Ishikawa (cell line): Measurements from ENCODE around the gene TFCP2L1.

Experiments used
- CEBPB ChIP-seq: IDR thresholded peaks from 2 replicates; pipeline ENCODE4 v1.6.1; 2012
- CREB1 ChIP-seq: IDR thresholded peaks from 2 replicates; pipeline ENCODE4 v1.6.1; 2012; ENCODE audit warnings: low read depth
- EGR1 ChIP-seq: IDR thresholded peaks from 2 replicates; pipeline ENCODE4 v1.6.1; 2012
- EP300 ChIP-seq: IDR thresholded peaks from 2 replicates; pipeline ENCODE4 v1.6.1; 2012; ENCODE audit warnings: borderline replicate concordance
- FOXM1 ChIP-seq: IDR thresholded peaks from 2 replicates; pipeline ENCODE4 v1.6.1; 2012; ENCODE audit warnings: low read depth, borderline replicate concordance
- NFIC ChIP-seq: IDR thresholded peaks from 2 replicates; pipeline ENCODE4 v1.6.1; 2012
- RAD21 ChIP-seq: IDR thresholded peaks from 2 replicates; pipeline ENCODE4 v1.6.1; 2012; ENCODE audit warnings: low read depth
- TAF1 ChIP-seq: IDR thresholded peaks from 2 replicates; pipeline ENCODE4 v1.6.1; 2012; ENCODE audit warnings: low read depth, mild to moderate bottlenecking
- TCF12 ChIP-seq: IDR thresholded peaks from 2 replicates; pipeline ENCODE4 v1.6.1; 2012; ENCODE audit warnings: low read depth
- TEAD4 ChIP-seq: IDR thresholded peaks from 2 replicates; pipeline ENCODE4 v1.6.1; 2012
- YY1 ChIP-seq: IDR thresholded peaks from 2 replicates; pipeline ENCODE4 v1.6.1; 2012; ENCODE audit warnings: low read depth
- ZBTB7A ChIP-seq: IDR thresholded peaks from 2 replicates; pipeline ENCODE4 v1.6.1; 2012; ENCODE audit warnings: low read depth
- TF ChIP-seq, protein P1 (sequence below): IDR thresholded peaks from 2 replicates; pipeline ENCODE4 v1.6.1; 2012
- TF ChIP-seq, protein P2 (sequence below): IDR thresholded peaks from 2 replicates; pipeline ENCODE4 v1.6.1; 2012; ENCODE audit warnings: low read depth, mild to moderate bottlenecking
- TF ChIP-seq, protein P3 (sequence below): IDR thresholded peaks from 2 replicates; pipeline ENCODE4 v1.6.1; 2012

The TFCP2L1 gene

DNA sequence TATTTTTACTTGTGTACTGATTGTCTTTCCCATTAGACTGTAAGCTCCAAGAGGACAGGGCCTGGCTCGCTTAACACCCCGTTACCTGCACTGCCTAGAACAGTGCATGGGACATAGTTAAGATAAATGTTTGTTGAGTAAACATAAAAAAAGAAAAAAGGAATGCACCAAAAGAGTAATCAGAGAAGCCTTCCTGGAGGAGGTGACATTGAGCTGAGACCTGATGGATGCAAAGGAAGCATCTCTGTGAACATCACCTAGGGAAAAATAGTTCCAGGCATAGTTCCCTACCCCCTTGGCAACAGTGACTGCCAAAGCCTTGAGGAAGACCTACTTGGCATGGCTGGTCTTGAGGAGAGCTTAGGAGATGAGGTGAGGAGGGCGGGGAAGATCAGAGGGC lies 924 bp upstream of the TFCP2L1 start:
- TF ChIP-seq TEAD4: no peak
- TF ChIP-seq CEBPB: no peak
- TF ChIP-seq ZBTB7A: no peak
- TF ChIP-seq YY1: no peak
- TF ChIP-seq FOXM1: no peak
- no peak for TF ChIP-seq RAD21
- TF ChIP-seq, protein P1, sequence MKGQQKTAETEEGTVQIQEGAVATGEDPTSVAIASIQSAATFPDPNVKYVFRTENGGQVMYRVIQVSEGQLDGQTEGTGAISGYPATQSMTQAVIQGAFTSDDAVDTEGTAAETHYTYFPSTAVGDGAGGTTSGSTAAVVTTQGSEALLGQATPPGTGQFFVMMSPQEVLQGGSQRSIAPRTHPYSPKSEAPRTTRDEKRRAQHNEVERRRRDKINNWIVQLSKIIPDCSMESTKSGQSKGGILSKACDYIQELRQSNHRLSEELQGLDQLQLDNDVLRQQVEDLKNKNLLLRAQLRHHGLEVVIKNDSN: no peak
- no peak for TF ChIP-seq CREB1
- TF ChIP-seq EGR1: no peak
- TF ChIP-seq TAF1: no peak
- TF ChIP-seq NFIC: no peak
- no peak for TF ChIP-seq TCF12
- TF ChIP-seq, protein P2, sequence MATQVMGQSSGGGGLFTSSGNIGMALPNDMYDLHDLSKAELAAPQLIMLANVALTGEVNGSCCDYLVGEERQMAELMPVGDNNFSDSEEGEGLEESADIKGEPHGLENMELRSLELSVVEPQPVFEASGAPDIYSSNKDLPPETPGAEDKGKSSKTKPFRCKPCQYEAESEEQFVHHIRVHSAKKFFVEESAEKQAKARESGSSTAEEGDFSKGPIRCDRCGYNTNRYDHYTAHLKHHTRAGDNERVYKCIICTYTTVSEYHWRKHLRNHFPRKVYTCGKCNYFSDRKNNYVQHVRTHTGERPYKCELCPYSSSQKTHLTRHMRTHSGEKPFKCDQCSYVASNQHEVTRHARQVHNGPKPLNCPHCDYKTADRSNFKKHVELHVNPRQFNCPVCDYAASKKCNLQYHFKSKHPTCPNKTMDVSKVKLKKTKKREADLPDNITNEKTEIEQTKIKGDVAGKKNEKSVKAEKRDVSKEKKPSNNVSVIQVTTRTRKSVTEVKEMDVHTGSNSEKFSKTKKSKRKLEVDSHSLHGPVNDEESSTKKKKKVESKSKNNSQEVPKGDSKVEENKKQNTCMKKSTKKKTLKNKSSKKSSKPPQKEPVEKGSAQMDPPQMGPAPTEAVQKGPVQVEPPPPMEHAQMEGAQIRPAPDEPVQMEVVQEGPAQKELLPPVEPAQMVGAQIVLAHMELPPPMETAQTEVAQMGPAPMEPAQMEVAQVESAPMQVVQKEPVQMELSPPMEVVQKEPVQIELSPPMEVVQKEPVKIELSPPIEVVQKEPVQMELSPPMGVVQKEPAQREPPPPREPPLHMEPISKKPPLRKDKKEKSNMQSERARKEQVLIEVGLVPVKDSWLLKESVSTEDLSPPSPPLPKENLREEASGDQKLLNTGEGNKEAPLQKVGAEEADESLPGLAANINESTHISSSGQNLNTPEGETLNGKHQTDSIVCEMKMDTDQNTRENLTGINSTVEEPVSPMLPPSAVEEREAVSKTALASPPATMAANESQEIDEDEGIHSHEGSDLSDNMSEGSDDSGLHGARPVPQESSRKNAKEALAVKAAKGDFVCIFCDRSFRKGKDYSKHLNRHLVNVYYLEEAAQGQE: no peak
- TF ChIP-seq, protein P3, sequence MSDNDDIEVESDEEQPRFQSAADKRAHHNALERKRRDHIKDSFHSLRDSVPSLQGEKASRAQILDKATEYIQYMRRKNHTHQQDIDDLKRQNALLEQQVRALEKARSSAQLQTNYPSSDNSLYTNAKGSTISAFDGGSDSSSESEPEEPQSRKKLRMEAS: no peak
- TF ChIP-seq EP300: no peak

DNA sequence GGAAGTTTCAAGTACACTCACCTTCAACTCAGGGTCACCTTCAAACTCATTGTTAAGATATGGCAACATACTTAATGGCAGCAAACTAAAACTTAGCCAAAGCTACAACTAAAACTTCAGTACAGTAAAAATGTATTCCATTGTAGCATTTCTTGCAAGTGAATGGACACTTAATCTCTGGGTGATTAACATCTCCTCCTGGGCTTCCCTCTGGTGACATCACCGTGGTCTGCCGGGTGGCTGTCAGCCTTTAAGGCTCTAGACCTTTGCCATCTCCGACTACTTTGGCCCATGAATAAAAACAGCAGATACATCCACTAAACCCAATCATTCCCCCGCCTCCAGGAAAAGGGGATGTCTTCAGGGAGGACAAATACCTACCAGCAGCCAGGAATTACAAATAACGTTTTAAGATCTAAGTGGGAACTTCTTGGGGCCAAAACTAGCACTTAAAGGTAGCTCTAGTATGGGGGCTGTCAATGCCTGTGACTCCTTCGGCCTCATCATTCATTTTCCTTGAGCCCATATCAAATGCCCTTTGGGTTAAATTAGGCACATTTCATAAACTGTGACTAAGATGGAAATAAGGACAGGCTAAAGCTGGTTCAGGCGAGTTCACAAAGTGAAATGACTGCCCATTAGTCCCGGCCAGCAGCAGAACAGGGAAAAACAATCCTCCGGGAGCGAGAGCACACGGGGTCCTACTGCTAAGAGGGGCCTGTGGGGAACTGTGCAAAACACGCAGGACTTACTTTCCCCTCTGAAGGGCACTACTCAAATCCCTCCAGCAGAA lies 1.1 kb downstream of the TFCP2L1 start:
- TF ChIP-seq RAD21: no peak

DNA sequence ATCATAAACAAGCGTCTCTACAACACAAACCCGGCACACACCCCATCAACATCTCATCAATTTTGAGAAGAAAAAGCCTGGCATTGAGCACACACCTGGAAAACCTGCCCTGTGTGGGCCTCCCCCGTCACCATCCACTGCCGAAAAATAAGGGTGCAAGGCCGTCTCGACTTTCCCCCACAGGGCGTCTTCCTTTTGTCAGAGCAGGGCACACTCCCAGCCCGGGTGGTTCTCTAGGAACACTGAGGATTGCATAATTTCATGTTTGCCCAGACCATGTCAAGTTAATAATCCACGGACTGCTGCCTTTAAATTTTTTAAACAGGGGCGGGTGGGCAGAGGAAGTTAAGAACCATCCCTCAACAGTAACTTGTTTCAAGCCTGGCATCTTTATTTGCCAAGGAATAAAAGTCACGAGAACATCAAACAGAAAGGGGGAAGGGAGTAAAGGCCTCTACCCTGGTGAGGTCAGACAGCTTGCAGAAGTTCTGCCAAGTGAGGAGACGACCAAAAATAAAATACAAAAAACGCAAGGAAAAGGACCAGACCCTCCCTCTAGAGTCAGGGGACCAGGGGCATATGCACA lies 2.1 kb downstream of the TFCP2L1 start:
- TF ChIP-seq CREB1: no peak
- TF ChIP-seq, protein P3: no peak
- TF ChIP-seq NFIC: no peak
- TF ChIP-seq TCF12: no peak
- no peak for TF ChIP-seq EP300
- TF ChIP-seq, protein P1: no peak
- no peak for TF ChIP-seq TEAD4
- no peak for TF ChIP-seq YY1
- TF ChIP-seq, protein P2: no peak
- no peak for TF ChIP-seq EGR1
- TF ChIP-seq RAD21: no peak
- TF ChIP-seq CEBPB: no peak
- no peak for TF ChIP-seq TAF1
- no peak for TF ChIP-seq ZBTB7A
- no peak for TF ChIP-seq FOXM1

DNA sequence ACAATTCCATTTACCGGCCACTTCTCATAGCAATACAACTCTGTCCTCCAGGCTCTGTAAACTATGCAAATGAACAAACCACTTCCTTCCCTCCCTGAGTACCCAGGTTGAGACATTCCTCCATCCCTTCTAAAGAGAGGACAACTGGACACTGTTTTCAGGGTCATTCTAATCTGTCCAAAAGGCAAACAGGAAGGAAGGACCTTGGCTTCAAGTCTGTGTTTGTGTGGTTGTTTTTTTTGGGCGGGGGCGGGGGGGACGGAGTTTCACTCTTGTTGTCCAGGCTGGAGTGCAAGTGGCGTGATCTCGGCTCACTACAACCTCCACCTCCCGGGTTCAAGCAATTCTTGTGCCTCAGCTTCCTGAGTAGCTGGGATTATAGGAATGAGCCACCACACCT lies 3.3 kb downstream of the TFCP2L1 start:
- TF ChIP-seq EGR1: no peak
- TF ChIP-seq, protein P2: no peak
- TF ChIP-seq CREB1: no peak
- no peak for TF ChIP-seq TEAD4
- TF ChIP-seq, protein P3: no peak
- no peak for TF ChIP-seq YY1
- no peak for TF ChIP-seq RAD21
- TF ChIP-seq FOXM1: no peak
- no peak for TF ChIP-seq NFIC
- TF ChIP-seq TCF12: no peak
- TF ChIP-seq TAF1: no peak
- TF ChIP-seq EP300: no peak
- TF ChIP-seq CEBPB: no peak
- TF ChIP-seq, protein P1: no peak
- no peak for TF ChIP-seq ZBTB7A
